ENCODE measurements around the gene DERA.

Gene DERA

GRCh38 chr12:16086462-16086861, 175.3 kb downstream of the DERA start:
- no peak for DNase-seq

- DNase-seq: no peak
Observed at GRCh38 chr12:16086942-16087341, 175.8 kb downstream of the DERA start.
